ENCODE data around the gene ZNF582. TPM values are rescaled to one million over a fixed set of nuclear protein-coding genes. Genes with fewer than 3 reads are reported as not detected.
"Not testable (repeated sequence)": the region's sequence is repeated elsewhere in the genome, so short reads cannot be mapped to it uniquely, and the experiment has no call there.

Gene ZNF582
- total RNA-seq, 3 donors from 2014 or later, result 1.7 to 1.9 (median 1.9) TPM

DNA sequence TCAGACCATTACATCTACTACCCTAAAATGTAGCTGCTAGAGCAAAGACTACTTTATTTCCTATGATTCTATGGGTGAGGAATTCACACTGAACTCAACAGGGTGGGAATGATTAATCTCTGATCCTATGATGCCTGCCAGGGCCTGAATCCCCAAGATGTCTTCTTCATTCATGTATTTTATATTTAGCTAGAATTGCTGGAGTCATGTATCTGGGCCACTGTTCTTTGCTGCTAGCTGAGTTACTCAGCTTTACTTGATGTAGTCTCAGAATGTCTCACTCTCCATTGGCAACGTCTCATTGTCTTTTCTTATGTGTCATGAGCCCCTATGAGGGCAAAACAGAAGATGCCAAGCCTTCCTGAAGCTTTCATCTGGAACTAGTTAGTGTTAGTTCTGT is 21.1 kb downstream of the ZNF582 start:
- peaks cover 19% of the 10 kb centered on the region for H3K4me1 Mint-ChIP-seq (ENCODE audit: low read depth)
- H3K4me3 Mint-ChIP-seq, result no peak overlapping the region
- H3K27me3 Mint-ChIP-seq (ENCODE audit: low read depth), result peaks cover 2% of the 10 kb centered on the region
- H3K9me3 Mint-ChIP-seq, result peaks cover 57% of the 10 kb centered on the region
- no peak for ATAC-seq
- peaks cover 67% of the 10 kb centered on the region for H3K36me3 Mint-ChIP-seq (ENCODE audit: insufficient read depth)
- no peak for DNase-seq

DNA sequence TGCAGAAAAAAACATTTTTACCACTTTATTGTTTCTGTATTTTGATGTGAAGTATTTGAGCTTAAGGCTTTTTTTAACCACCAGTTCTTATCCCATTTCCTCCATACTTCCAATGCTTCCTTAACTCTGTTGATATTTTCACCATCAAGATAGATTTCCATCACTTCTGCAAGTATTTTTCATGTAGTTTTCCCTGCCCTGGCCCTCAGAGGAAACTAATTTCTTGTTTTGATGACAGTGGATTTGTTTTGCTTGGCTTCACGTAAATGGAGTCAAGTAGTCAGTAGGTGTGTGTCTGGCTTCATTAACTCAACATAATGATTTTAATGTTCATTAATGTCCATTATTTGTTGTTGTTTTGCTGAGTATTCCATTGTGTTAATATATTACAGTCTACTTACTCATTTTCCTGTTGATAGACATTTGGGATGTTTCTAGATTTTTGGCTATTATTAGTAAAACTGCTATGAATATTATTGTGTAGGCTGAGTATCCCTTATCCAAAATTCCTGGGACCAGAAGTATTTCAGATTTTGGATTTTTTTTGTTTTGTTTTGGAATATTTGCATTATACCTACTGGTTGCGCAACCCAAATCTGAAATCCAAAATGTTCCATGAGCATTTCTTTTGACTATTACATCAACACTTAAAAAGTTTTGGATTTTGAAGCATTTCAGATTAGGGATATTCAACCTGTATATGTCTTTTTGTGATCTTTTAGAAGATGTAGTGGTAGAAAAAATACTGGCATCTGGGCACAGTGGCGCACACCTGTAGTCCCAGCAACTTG is 23.3 kb downstream of the ZNF582 start:
- ATAC-seq (no peak), DNase-seq (no peak)
- H3K27me3 Mint-ChIP-seq (ENCODE audit: low read depth), result peaks cover 2% of the 10 kb centered on the region
- no peak overlapping the region for H3K4me3 Mint-ChIP-seq
- H3K4me1 Mint-ChIP-seq (ENCODE audit: low read depth), result peaks cover 19% of the 10 kb centered on the region
- peaks cover 46% of the 10 kb centered on the region for H3K36me3 Mint-ChIP-seq (ENCODE audit: insufficient read depth)
- H3K9me3 Mint-ChIP-seq, result peaks cover 53% of the 10 kb centered on the region

DNA sequence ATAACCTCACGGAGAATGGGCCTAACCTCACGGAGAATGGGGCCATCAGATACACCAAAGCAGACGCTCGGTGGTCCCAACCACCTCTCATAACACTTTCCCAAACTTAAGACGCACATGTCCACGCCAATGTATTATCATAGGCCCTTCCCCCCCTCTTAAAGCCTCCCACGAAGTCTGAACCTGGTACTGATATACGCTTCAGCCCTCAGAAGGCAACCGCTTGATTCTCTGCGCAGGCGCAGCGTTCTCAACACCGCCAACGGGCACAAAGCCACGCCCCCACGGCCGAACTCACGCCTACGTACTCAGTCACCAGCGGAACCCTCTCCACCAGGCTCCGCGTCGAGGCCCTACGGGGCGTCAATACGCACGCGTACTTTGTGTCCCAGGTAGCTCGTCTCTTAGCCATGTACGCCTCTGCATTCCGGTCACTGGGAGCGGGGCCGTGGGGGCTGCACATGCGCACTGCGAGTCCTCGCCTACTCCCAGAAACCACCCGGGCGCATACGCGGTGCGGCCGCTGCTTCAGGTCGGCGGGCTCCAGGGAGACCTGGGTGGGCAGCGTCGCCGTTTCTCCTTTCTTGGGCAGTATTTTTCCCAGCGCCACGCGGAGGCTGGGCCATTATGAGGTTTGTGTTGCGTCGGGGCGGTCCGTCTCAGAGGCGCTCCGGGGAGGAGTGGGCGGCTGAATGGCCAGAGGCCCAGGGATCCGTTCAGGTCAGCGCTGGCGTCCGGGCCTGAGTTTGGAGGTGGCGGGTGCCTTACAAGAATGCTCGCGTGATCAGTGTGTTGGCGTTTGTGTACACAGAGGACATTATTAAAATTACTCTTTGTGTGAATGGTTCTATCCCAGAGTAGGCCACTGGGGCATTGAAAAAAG is 25.3 kb downstream of the ZNF582 start:
- Mint-ChIP-seq H3K36me3 (ENCODE audit: insufficient read depth) (peaks cover 29% of the 10 kb centered on the region), H3K4me3 (peak overlapping the region; percentile 90), H3K9me3 (peaks cover 50% of the 10 kb centered on the region), H3K4me1 (ENCODE audit: low read depth) (peaks cover 19% of the 10 kb centered on the region), H3K27me3 (ENCODE audit: low read depth) (peaks cover 2% of the 10 kb centered on the region)
- peak; percentile 67 for DNase-seq
- ATAC-seq, result peak; percentile 97 to 98

DNA sequence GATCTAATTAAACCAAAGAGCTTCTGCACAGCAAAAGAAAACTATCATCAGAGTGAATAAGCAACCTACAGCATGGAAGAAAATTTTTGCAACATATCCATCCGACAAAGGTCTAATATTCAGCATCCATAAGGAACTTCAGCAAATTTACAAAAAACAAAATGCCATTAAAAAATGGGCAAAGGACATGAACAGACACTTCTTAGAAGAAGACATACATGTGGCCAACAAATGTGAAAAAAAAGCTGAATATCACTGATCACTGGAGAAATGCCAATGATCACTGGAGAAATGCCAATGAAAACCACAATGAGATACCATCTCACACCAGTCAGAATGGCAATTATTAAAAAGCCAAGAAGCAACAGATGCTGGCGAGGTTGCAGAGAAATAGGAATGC is 32.5 kb downstream of the ZNF582 start:
- Mint-ChIP-seq H3K9me3 (peaks cover 54% of the 10 kb centered on the region), H3K4me1 (ENCODE audit: low read depth) (no peaks in the 10 kb centered on the region), H3K36me3 (ENCODE audit: insufficient read depth) (peaks cover 11% of the 10 kb centered on the region), H3K4me3 (no peak overlapping the region), H3K27me3 (ENCODE audit: low read depth) (no peaks in the 10 kb centered on the region)
- DNase-seq (no peak), ATAC-seq (no peak)

DNA sequence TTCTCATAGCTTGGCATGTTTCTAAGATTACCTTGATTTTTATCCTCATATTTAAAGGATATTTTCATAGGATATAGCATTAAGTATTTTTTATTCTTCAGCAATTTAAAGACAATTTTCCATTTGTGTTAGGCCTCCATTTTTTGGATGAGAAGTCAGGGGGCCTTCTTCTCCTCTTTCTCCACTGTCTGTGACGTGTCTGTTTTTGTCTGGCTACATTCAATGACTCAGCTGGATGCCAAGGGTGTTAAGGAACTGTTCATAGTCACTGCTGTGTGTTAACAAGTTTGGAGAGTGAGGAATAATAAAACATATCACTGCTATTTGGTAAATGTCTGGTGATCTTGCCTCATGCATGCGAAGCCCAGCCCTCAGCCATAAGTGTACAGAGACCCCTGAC is 36.4 kb downstream of the ZNF582 start:
- no peaks in the 10 kb centered on the region for H3K27me3 Mint-ChIP-seq (ENCODE audit: low read depth)
- no peaks in the 10 kb centered on the region for H3K4me1 Mint-ChIP-seq (ENCODE audit: low read depth)
- peaks cover 9% of the 10 kb centered on the region for H3K36me3 Mint-ChIP-seq (ENCODE audit: insufficient read depth)
- no peak for ATAC-seq
- no peak for DNase-seq
- peaks cover 31% of the 10 kb centered on the region for H3K9me3 Mint-ChIP-seq
- H3K4me3 Mint-ChIP-seq, result no peak overlapping the region

DNA sequence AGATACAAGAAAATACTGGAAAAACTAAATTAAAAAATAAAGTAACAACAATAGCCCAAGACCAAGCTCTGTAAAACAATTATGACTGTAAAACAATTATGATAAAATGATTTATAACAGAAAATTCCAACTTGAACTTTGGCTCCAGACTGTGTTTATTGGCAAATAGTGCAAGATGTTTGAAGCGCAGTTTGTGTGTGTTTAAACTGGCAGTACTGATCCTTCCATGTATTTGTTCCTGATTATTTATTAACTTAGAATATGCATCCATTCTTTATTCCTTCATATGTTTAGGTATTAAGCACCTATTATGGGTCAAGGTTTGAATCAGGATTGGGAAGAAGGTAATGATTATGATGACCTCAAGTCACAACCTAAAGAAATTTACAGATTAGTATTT is 37.8 kb downstream of the ZNF582 start:
- ATAC-seq (no peak), DNase-seq (no peak)
- peaks cover 22% of the 10 kb centered on the region for H3K9me3 Mint-ChIP-seq
- no peaks in the 10 kb centered on the region for H3K4me1 Mint-ChIP-seq (ENCODE audit: low read depth)
- no peak overlapping the region for H3K4me3 Mint-ChIP-seq
- H3K27me3 Mint-ChIP-seq (ENCODE audit: low read depth), result no peaks in the 10 kb centered on the region
- H3K36me3 Mint-ChIP-seq (ENCODE audit: insufficient read depth), result peaks cover 7% of the 10 kb centered on the region

DNA sequence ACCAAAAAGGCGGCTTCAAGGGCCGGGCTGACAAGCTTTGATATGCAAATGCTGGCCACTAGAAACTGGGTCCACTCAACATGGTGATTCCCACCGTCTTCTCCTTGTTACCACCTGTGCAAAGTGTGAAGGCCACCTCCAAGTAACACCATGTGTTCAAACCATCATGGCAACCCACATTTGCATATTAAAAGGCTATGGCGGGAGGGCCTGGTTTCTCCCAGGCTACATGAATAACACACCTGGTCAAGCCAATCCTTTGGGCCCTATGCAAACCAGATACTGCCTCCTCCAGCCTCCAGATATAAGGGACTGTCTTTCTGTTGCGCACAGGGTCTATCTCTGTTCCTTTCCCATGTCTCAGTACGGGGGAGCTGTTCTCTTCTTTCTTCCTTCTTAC is 42.1 kb downstream of the ZNF582 start:
- Mint-ChIP-seq H3K27me3 (ENCODE audit: low read depth) (no peaks in the 10 kb centered on the region), H3K36me3 (ENCODE audit: insufficient read depth) (no peaks in the 10 kb centered on the region), H3K4me1 (ENCODE audit: low read depth) (no peaks in the 10 kb centered on the region), H3K4me3 (no peak overlapping the region), H3K9me3 (no peaks in the 10 kb centered on the region)
- DNase-seq, result no peak
- ATAC-seq, result no peak

DNA sequence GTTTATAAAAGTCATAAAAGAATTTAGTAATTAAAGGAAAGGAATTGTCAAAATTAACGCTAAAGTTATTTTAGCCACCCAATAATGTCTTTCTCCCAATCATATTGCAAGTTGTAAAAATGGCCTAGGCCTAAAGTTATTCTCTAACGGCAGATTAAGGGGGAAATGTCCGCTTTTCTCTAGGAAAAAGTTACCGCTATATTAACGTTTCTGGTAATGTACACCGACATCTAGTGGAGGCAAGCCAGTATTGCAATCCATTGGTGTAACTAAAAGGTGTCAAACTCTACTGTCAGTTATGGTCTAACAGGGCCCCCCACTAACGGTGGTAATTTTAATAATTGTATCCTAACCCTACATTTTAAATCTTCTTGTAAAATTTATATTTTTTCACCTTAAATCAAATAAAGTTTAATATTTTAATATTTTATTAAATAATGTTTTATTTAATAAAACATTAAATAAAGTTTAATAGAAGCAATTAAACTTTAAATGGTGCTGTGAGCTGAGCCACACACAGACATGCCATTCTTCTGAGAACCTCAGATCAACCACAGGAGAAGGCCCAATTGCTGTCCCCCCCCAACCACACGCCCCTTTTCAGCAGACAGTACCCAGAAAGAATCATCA is 42.8 kb downstream of the ZNF582 start:
- Mint-ChIP-seq H3K36me3 (ENCODE audit: insufficient read depth) (no peaks in the 10 kb centered on the region), H3K4me3 (no peak overlapping the region), H3K4me1 (ENCODE audit: low read depth) (no peaks in the 10 kb centered on the region), H3K27me3 (ENCODE audit: low read depth) (no peaks in the 10 kb centered on the region), H3K9me3 (no peaks in the 10 kb centered on the region)
- ATAC-seq (peak in 1 of 2 donors; percentile 14), DNase-seq (peak; percentile 41)

DNA sequence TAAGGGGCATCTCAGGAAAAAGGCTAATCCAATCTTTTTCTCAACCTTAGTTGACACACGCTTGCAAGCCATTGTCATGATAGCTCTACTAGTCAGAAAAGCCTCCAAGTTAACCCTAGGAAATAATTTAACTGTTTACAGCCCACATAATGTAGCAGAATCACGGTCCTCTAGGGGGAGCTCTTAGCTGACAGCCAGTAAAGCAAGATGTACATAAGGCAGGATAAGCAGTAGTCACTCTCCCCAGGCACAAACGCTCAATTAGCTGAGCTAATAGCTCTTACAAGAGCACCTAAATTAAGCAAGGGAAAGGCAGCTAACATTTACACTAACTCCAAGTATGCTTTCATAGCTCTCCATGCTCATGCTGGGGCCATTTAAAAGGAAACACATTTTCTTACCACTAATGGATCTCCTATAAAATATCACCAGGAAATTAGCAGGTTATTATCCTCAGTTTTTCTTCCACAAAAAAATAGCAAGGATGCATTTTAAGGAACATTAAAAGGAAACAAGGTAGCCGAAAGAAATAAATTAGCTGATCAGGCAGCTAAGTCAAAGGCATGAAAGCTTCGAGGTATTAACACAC is 45.0 kb downstream of the ZNF582 start:
- DNase-seq (no peak), ATAC-seq (no peak)
- H3K36me3 Mint-ChIP-seq (ENCODE audit: insufficient read depth), result no peaks in the 10 kb centered on the region

DNA sequence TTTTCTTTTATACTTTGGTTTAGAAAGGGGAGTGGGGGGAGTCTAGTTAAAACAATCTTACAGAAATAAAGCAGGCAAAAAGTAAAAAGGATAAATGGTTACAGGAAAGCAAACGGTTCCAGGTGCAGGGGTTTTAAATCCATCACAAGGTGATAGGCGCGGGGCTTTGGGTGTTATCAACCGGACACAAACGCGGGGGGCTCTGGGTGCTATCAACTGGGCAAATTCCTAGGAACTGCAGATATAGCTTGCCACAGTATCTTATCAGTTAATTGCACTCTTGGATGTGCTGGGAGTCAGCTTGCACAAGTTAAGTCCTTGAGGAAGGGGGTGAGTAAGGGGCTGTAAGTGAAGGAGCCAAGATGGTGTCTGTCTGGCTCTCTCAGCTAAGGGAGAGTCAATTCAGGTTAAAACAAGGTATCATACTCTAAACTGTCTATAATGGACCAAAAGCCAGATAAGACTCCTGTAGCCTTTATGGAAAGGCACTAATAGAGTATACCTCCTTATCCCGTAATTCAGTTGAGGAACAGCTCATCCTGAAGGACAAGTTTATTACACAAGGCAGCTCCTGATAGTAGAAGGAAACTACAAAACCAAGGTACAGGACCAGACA is 46.1 kb downstream of the ZNF582 start:
- Mint-ChIP-seq H3K9me3 (peaks cover 3% of the 10 kb centered on the region), H3K36me3 (ENCODE audit: insufficient read depth) (peaks cover 1% of the 10 kb centered on the region), H3K27me3 (ENCODE audit: low read depth) (peaks cover 11% of the 10 kb centered on the region), H3K4me1 (ENCODE audit: low read depth) (no peaks in the 10 kb centered on the region), H3K4me3 (no peak overlapping the region)
- ATAC-seq, result no peak
- DNase-seq, result no peak

More for the DNA sequence above, 45.0 kb downstream of the ZNF582 start:
- H3K27me3 Mint-ChIP-seq (ENCODE audit: low read depth), result peaks cover 1% of the 10 kb centered on the region
- H3K9me3 Mint-ChIP-seq, result no peaks in the 10 kb centered on the region
- H3K4me3 Mint-ChIP-seq, result no peak overlapping the region
- no peaks in the 10 kb centered on the region for H3K4me1 Mint-ChIP-seq (ENCODE audit: low read depth)

DNA sequence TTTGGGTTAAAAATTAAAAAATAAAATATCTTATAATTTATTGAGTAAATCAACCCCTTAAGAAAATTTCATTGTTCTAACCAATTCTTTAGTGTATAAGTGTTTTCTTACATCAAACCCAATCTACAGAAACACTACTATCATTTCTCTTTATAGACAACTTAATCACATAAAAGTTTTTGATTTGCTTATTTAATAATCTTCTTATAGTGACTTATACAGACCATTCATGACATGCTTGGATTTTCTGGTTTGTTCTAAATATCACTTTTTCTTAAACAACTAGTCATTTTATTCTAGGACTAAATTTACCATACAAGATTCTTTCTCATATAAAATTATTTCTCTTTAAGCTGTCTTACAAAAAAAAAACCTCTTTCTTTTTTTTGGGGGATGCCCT is 51.4 kb downstream of the ZNF582 start:
- peaks cover 17% of the 10 kb centered on the region for H3K27me3 Mint-ChIP-seq (ENCODE audit: low read depth)
- peaks cover 19% of the 10 kb centered on the region for H3K9me3 Mint-ChIP-seq
- H3K4me3 Mint-ChIP-seq, result no peak overlapping the region
- DNase-seq (no peak), ATAC-seq (no peak)
- no peaks in the 10 kb centered on the region for H3K4me1 Mint-ChIP-seq (ENCODE audit: low read depth)
- H3K36me3 Mint-ChIP-seq (ENCODE audit: insufficient read depth), result peaks cover 3% of the 10 kb centered on the region

DNA sequence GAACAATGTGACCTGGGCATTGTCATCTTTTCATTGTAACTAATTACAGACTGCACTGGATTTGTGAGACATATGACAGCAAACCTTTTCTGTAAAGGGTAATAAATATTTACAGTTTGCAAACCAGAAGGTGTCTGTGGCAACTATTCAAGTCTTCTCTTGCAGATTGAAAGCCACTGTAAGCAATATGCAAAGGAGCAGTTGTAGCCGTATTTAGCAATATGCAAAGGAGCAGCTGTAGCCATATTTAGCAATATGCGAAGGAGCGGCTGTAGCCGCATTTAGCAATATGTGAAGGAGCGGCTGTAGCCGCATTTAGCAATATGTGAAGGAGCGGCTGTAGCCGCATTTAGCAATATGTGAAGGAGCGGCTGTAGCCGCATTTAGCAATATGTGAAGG is 54.3 kb downstream of the ZNF582 start:
- ATAC-seq; H3K4me1 Mint-ChIP-seq (ENCODE audit: low read depth); DNase-seq; H3K36me3 Mint-ChIP-seq (ENCODE audit: insufficient read depth); H3K4me3 Mint-ChIP-seq: not testable (repeated sequence)
- Mint-ChIP-seq H3K9me3 (peaks cover 19% of the 10 kb centered on the region), H3K27me3 (ENCODE audit: low read depth) (peaks cover 17% of the 10 kb centered on the region)

DNA sequence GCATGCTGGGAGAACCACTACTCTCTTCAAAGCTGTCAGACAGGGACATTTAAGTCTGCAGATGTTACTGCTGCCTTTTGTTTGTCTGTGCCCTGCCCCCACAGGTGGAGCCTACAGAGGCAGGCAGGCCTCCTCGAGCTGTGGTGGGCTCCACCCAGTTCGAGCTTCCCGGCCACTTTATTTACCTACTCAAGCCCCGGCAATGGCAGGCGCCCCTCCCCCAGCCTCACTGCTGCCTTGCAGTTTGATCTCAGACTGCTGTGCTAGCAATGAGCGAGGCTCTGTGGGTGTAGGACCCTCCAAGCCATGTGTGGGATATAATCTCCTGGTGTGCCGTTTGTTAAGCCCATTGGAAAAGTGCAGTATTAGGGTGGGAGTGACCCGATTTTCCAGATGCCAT is 56.3 kb downstream of the ZNF582 start:
- ATAC-seq; DNase-seq; H3K4me1 Mint-ChIP-seq (ENCODE audit: low read depth); H3K27me3 Mint-ChIP-seq (ENCODE audit: low read depth); H3K36me3 Mint-ChIP-seq (ENCODE audit: insufficient read depth); H3K4me3 Mint-ChIP-seq: not testable (repeated sequence)
- H3K9me3 Mint-ChIP-seq, result peaks cover 20% of the 10 kb centered on the region

DNA sequence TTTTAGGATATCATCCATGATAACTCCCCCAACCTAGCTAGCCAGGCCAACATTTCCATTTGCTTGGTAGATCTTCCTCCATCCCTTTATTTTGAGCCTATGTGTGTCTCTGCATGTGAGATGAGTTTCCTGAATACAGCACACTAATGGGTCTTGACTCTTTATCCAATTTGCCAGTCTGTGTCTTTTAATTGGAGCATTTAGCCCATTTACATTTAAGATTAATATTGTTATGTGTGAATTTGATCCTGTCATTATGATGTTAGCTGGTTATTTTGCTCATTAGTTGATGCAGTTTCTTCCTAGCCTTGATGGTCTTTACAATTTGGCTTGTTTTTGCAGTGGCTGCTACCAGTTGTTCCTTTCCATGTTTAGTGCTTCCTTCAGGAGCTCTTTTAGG is 58.0 kb downstream of the ZNF582 start:
- H3K4me1 Mint-ChIP-seq (ENCODE audit: low read depth); H3K27me3 Mint-ChIP-seq (ENCODE audit: low read depth); H3K36me3 Mint-ChIP-seq (ENCODE audit: insufficient read depth); ATAC-seq; H3K4me3 Mint-ChIP-seq; DNase-seq: not testable (repeated sequence)
- peaks cover 11% of the 10 kb centered on the region for H3K9me3 Mint-ChIP-seq
